PC-9 (cell line): Measurements from ENCODE around the gene SH3PXD2B.

ENCODE experiments used
- EZH2 ChIP-seq: fragments of 200-600 bp; sonication (generic); IDR thresholded peaks from 2 replicates; pipeline ENCODE4 v1.8.0; 2017; ENCODE audit warnings: antibody characterized with exemption, low read depth
- TF ChIP-seq, protein P1 (sequence below): fragments of 200-600 bp; sonication (generic); conservative IDR thresholded peaks from 2 replicates; pipeline ENCODE4 v1.6.1; 2017; ENCODE audit warnings: mixed run types, antibody characterized with exemption, mild to moderate bottlenecking, moderate library complexity

DNA sequence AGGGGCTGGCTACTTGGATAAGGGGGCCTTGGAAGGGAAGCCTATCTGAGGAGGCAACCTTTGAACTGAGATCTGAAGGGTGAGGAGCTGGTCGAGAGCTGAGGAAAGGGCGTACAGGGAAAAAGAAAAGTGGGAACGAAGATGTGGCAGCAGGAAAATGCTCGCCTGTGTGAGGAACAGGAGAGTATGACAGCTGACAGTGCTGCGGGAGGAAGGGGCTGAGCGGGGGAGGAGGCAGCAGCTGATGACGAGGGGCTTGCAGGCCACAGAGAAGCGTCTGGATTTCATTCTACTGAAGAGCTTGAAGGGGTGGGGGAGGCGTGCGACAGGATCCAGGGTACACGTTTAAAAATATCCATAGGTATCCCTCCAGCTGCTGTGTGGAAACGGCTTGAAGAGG lies 28.9 kb downstream of the SH3PXD2B start:
- TF ChIP-seq EZH2: no peak
- TF ChIP-seq, protein P1, sequence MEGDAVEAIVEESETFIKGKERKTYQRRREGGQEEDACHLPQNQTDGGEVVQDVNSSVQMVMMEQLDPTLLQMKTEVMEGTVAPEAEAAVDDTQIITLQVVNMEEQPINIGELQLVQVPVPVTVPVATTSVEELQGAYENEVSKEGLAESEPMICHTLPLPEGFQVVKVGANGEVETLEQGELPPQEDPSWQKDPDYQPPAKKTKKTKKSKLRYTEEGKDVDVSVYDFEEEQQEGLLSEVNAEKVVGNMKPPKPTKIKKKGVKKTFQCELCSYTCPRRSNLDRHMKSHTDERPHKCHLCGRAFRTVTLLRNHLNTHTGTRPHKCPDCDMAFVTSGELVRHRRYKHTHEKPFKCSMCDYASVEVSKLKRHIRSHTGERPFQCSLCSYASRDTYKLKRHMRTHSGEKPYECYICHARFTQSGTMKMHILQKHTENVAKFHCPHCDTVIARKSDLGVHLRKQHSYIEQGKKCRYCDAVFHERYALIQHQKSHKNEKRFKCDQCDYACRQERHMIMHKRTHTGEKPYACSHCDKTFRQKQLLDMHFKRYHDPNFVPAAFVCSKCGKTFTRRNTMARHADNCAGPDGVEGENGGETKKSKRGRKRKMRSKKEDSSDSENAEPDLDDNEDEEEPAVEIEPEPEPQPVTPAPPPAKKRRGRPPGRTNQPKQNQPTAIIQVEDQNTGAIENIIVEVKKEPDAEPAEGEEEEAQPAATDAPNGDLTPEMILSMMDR: no peak
